Duodenal mucosa (tissue), 2 donors: ENCODE data around the gene TLR9.

Experiments used
- H3K27ac ChIP-seq: one replicate; pipeline ENCODE4 v1.7.0; 2013; ENCODE audit warnings: low read depth, low read length
- H3K27me3 ChIP-seq, 2 donors: one replicate each; pipeline ENCODE4 v1.7.0; 2013; ENCODE audit warnings: low read length in 2 of 2, control low read depth in 1 of 2; ENCODE audit not compliant: insufficient read depth in 2 of 2, control insufficient read depth in 1 of 2
- H3K36me3 ChIP-seq, 2 donors: one replicate each; pipeline ENCODE4 v1.7.0; 2013; ENCODE audit warnings: low read length in 2 of 2, control low read depth in 1 of 2; ENCODE audit not compliant: insufficient read depth in 2 of 2, control insufficient read depth in 1 of 2
- H3K4me1 ChIP-seq, 2 donors: one replicate each; pipeline ENCODE4 v1.7.0; 2013; ENCODE audit warnings: low read length in 2 of 2, control low read depth in 1 of 2; ENCODE audit not compliant: insufficient read depth in 2 of 2, control insufficient read depth in 1 of 2
- H3K4me3 ChIP-seq, 2 donors: one replicate each; pipeline ENCODE4 v1.7.0; 2013; ENCODE audit warnings: low read length in 2 of 2, low read depth in 1 of 2
- H3K9ac ChIP-seq, 2 donors: one replicate each; pipeline ENCODE4 v1.7.0; 2013; ENCODE audit warnings: low read length in 2 of 2, low read depth in 1 of 2
- H3K9me3 ChIP-seq, 2 donors: one replicate each; pipeline ENCODE4 v1.7.0; 2013; ENCODE audit warnings: low read length in 2 of 2, control low read depth in 1 of 2; ENCODE audit not compliant: control insufficient read depth in 1 of 2

Gene TLR9

GRCh38 chr3:52247409-52248164 lies 22.1 kb upstream of the TLR9 start:
- H3K36me3 ChIP-seq = peaks cover 14 to 29% of the 10 kb centered on the region in 2 donors
- H3K4me1 ChIP-seq = peaks cover 4 to 38% of the 10 kb centered on the region in 2 donors
- peak overlapping the region in 1 of 2 donors; percentile 67 for H3K9ac ChIP-seq
- H3K27ac ChIP-seq = no peak overlapping the region
- no peaks in the 10 kb centered on the region for H3K9me3 ChIP-seq
- no peaks in the 10 kb centered on the region for H3K27me3 ChIP-seq
- peak overlapping the region in 1 of 2 donors; percentile 41 for H3K4me3 ChIP-seq

GRCh38 chr3:52246728-52247408 lies 21.4 kb upstream of the TLR9 start:
- H3K27ac ChIP-seq = no peak overlapping the region
- H3K4me1 ChIP-seq = peaks cover 4 to 38% of the 10 kb centered on the region in 2 donors
- peak overlapping the region; percentile 68 to 75 for H3K4me3 ChIP-seq
- H3K27me3 ChIP-seq = no peaks in the 10 kb centered on the region
- no peaks in the 10 kb centered on the region for H3K9me3 ChIP-seq
- peaks cover 14 to 23% of the 10 kb centered on the region in 2 donors for H3K36me3 ChIP-seq
- peak overlapping the region in 1 of 2 donors; percentile 67 for H3K9ac ChIP-seq

GRCh38 chr3:52246264-52246620 lies 20.8 kb upstream of the TLR9 start:
- Histone ChIP-seq H3K27me3 (no peaks in the 10 kb centered on the region), H3K9me3 (no peaks in the 10 kb centered on the region), H3K36me3 (peaks cover 14 to 18% of the 10 kb centered on the region in 2 donors), H3K9ac (peak overlapping the region; percentile 63 to 67), H3K4me1 (peaks cover 4 to 38% of the 10 kb centered on the region in 2 donors), H3K27ac (peak overlapping the region; percentile 72), H3K4me3 (peak overlapping the region; percentile 68 to 75)

- peaks cover 7 to 41% of the 10 kb centered on the region in 2 donors for H3K4me1 ChIP-seq
- H3K9me3 ChIP-seq = no peaks in the 10 kb centered on the region
- H3K27me3 ChIP-seq = no peaks in the 10 kb centered on the region
- H3K9ac ChIP-seq = peak within 1 kb of the TSS; percentile 67 to 82
- peak within 1 kb of the TSS; percentile 79 for H3K27ac ChIP-seq
- H3K36me3 ChIP-seq = peaks cover 12 to 18% of the 10 kb centered on the region in 2 donors
- H3K4me3 ChIP-seq = peak within 1 kb of the TSS; percentile 75 to 79
These were observed 20.1 kb upstream of the TLR9 start, which contains the start of gene PPM1M for GRCh38 chr3:52245322-52246263. PPM1M (plus strand) TSS chr3:52245759; CDS start chr3:52245825, 66 bp downstream.

GRCh38 chr3:52243791-52244628 lies 18.6 kb upstream of the TLR9 start:
- peaks cover 17 to 50% of the 10 kb centered on the region in 2 donors for H3K4me1 ChIP-seq
- no peak overlapping the region for H3K4me3 ChIP-seq
- no peaks in the 10 kb centered on the region for H3K9me3 ChIP-seq
- no peak overlapping the region for H3K9ac ChIP-seq
- H3K27me3 ChIP-seq = no peaks in the 10 kb centered on the region
- peaks cover 0 to 7% of the 10 kb centered on the region in 2 donors for H3K36me3 ChIP-seq
- H3K27ac ChIP-seq = no peak overlapping the region

- Histone ChIP-seq H3K4me3 (no peak overlapping the region), H3K27me3 (no peaks in the 10 kb centered on the region), H3K9me3 (no peaks in the 10 kb centered on the region), H3K27ac (no peak overlapping the region), H3K9ac (no peak overlapping the region), H3K4me1 (peaks cover 31 to 57% of the 10 kb centered on the region in 2 donors), H3K36me3 (no peaks in the 10 kb centered on the region)
These were observed 16.6 kb upstream of the TLR9 start for GRCh38 chr3:52242039-52242438.

- no peaks in the 10 kb centered on the region for H3K9me3 ChIP-seq
- peaks cover 34 to 51% of the 10 kb centered on the region in 2 donors for H3K4me1 ChIP-seq
- no peaks in the 10 kb centered on the region for H3K36me3 ChIP-seq
- H3K4me3 ChIP-seq = no peak overlapping the region
- H3K9ac ChIP-seq = no peak overlapping the region
- H3K27ac ChIP-seq = no peak overlapping the region
- no peaks in the 10 kb centered on the region for H3K27me3 ChIP-seq
These were observed 15.5 kb upstream of the TLR9 start for GRCh38 chr3:52240886-52241370.

GRCh38 chr3:52240059-52240885 lies 14.8 kb upstream of the TLR9 start:
- Histone ChIP-seq H3K27ac (no peak overlapping the region), H3K27me3 (no peaks in the 10 kb centered on the region), H3K4me3 (peak overlapping the region; percentile 70 to 77), H3K36me3 (peaks cover 4% of the 10 kb centered on the region in 2 donors), H3K9ac (peak overlapping the region; percentile 51 to 82), H3K9me3 (no peaks in the 10 kb centered on the region), H3K4me1 (peaks cover 39 to 48% of the 10 kb centered on the region in 2 donors)
